Epithelial cell of esophagus (primary cell): ENCODE results near the gene SVOP.

ENCODE experiments used
- DNase-seq: peaks from one replicate; pipeline ENCODE4 v3.0.0; 2010; ENCODE audit warnings: low read depth
- H3K4me3 ChIP-seq: 2 replicates; pipeline ENCODE4 v1.5.1; 2011; ENCODE audit warnings: mild to moderate bottlenecking, low read length, control low read depth
- CTCF ChIP-seq: IDR thresholded peaks from 2 replicates; pipeline ENCODE4 v1.5.1; 2011; ENCODE audit warnings: low read depth, mild to moderate bottlenecking, low read length, control low read depth, inconsistent platforms; ENCODE audit not compliant: insufficient read depth; ENCODE audit errors: missing control alignments

Gene SVOP

GRCh38 chr12:109020146-109020795 is 597 bp downstream of the SVOP start:
- TF ChIP-seq CTCF, result no peak

GRCh38 chr12:109018296-109018695 is 2.6 kb downstream of the SVOP start:
- no peak for TF ChIP-seq CTCF
- DNase-seq, result no peak
- H3K4me3 ChIP-seq, result no peak overlapping the region

More at GRCh38 chr12:109020146-109020795, 597 bp downstream of the SVOP start:
- DNase-seq, result no peak
- H3K4me3 ChIP-seq, result no peak overlapping the region

GRCh38 chr12:109016978-109017377 is 3.9 kb downstream of the SVOP start:
- no peak for TF ChIP-seq CTCF
- DNase-seq, result no peak
- H3K4me3 ChIP-seq, result no peak overlapping the region

- DNase-seq, result no peak
- no peak for TF ChIP-seq CTCF
Measured at GRCh38 chr12:109016016-109016415, 4.9 kb downstream of the SVOP start.

GRCh38 chr12:109014984-109015765 is 5.7 kb downstream of the SVOP start:
- H3K4me3 ChIP-seq, result no peak overlapping the region
- no peak for TF ChIP-seq CTCF
- DNase-seq, result no peak

More at GRCh38 chr12:109016016-109016415, 4.9 kb downstream of the SVOP start:
- H3K4me3 ChIP-seq, result no peak overlapping the region

GRCh38 chr12:109010259-109010658 is 10.6 kb downstream of the SVOP start:
- no peak overlapping the region for H3K4me3 ChIP-seq
- no peak for TF ChIP-seq CTCF
- no peak for DNase-seq
